Omental fat pad (tissue), 4 donors: Measurements from ENCODE around the gene GSTT2. TPM values are rescaled to one million over a fixed set of nuclear protein-coding genes. Genes with fewer than 3 reads are reported as not detected.
"Not testable (repeated sequence)": the region's sequence is repeated elsewhere in the genome, so short reads cannot be mapped to it uniquely, and the experiment has no call there.

Source experiments
- ATAC-seq: fragments of 150-250 bp; one replicate; pipeline ENCODE4 v1.9.1; 2016; ENCODE audit warnings: mild to moderate bottlenecking, moderate library complexity; ENCODE audit not compliant: low FRiP score
- DNase-seq: peaks from one replicate; pipeline ENCODE4 v3.0.0-alpha.2; 2019; ENCODE audit warnings: low spot score
- total RNA-seq, 4 donors: library from RNA; depleted of rRNA; stranded (reverse); fragments of >200 nt; gene quantifications; one replicate each; pipeline ENCODE4 v1.1.0, GENCODE V29; 2016
- TF ChIP-seq, protein P1 (sequence below), 3 donors: fragments of 450-650 bp; IDR thresholded peaks; one replicate each; pipeline ENCODE4 v1.5.1; 2016 to 2017; ENCODE audit warnings: antibody characterized with exemption in 3 of 3, mild to moderate bottlenecking in 3 of 3, moderate library complexity in 2 of 3

Gene GSTT2
- total RNA-seq, 4 donors from 2014 or later: not detected

DNA sequence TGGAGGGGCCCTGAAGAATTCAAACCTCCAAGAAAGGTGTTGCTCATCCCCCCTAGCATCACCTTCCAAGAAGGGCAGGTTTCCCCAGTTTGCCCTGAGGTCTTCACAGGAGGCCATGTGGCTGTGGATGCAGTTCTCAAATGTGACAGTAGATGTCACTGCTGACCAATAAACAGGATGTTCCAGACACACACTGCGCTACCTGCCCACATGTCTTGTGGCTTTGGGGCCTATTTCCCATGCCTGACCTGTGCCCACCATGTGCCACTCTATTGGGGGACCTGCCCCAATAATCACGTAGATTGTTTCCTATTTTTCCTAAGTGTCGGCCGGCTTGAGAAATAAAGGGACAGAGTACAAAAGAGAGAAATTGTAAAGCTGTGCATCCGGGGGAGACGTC, 4.5 kb downstream of the GSTT2 start:
- TF ChIP-seq, protein P1, sequence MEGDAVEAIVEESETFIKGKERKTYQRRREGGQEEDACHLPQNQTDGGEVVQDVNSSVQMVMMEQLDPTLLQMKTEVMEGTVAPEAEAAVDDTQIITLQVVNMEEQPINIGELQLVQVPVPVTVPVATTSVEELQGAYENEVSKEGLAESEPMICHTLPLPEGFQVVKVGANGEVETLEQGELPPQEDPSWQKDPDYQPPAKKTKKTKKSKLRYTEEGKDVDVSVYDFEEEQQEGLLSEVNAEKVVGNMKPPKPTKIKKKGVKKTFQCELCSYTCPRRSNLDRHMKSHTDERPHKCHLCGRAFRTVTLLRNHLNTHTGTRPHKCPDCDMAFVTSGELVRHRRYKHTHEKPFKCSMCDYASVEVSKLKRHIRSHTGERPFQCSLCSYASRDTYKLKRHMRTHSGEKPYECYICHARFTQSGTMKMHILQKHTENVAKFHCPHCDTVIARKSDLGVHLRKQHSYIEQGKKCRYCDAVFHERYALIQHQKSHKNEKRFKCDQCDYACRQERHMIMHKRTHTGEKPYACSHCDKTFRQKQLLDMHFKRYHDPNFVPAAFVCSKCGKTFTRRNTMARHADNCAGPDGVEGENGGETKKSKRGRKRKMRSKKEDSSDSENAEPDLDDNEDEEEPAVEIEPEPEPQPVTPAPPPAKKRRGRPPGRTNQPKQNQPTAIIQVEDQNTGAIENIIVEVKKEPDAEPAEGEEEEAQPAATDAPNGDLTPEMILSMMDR (IDR thresholded peaks at IDR 0.05): no peak
- no peak for ATAC-seq
- DNase-seq: no peak

DNA sequence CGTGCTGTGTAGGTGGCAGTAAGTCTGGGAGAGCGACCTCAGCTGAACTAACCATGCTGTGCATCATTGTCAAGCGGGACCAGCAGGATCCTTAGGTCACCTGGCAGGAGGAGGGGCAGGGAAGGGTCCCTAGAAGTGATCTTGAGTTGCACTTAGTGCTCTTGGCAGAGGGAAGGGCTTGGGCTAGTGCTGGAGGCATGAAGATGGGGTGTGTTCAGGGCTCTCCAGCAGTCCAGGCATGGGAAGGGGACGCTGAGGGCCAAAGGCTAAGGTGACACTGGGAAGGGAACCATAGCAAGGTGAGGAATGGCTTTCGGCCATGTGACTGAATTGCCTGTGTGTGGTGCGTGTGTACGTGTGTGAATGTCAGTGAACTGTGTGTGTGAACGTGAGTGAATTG, 6.2 kb downstream of the GSTT2 start:
- not testable (repeated sequence) for DNase-seq

DNA sequence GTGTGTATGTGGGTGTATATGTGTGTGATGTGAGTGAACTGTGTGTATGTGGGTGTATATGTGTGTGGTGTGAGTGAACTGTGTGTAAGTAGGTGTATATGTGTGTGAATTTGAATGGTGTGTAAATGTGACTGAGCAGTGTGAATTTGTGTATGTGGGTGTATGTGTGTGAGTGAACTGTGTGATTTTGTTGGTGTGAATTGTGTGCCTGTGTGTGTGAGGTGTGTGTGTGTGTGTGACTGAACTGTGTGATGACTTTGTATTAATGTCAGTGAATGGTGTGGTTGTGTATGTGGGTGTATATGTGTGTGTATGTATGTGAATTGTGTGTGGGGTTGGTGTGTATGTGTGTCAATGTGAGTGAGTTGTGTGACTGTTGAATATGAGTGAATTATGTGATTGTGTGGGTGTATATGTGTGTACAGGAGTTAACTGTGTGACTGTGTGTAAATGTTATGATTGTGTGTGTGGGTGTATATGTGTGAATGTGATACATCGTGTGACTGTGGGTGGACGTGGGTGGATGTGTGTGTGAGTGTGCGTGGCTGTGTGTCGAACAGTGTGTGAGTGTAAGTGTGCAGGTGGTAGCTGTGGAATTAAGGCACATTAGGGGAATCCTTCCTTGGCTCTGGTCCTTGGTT, 6.7 kb downstream of the GSTT2 start:
- not testable (repeated sequence) for DNase-seq, ATAC-seq

More for the DNA sequence above, 6.2 kb downstream of the GSTT2 start:
- not testable (repeated sequence) for ATAC-seq

GRCh38 chr22:23989583-23990244, 9.8 kb downstream of the GSTT2 start:
- peak; percentile 83 for ATAC-seq
- DNase-seq: not testable (repeated sequence)

- ATAC-seq, DNase-seq: not testable (repeated sequence)
These were observed 13.1 kb downstream of the GSTT2 start for GRCh38 chr22:23993080-23993479.

DNA sequence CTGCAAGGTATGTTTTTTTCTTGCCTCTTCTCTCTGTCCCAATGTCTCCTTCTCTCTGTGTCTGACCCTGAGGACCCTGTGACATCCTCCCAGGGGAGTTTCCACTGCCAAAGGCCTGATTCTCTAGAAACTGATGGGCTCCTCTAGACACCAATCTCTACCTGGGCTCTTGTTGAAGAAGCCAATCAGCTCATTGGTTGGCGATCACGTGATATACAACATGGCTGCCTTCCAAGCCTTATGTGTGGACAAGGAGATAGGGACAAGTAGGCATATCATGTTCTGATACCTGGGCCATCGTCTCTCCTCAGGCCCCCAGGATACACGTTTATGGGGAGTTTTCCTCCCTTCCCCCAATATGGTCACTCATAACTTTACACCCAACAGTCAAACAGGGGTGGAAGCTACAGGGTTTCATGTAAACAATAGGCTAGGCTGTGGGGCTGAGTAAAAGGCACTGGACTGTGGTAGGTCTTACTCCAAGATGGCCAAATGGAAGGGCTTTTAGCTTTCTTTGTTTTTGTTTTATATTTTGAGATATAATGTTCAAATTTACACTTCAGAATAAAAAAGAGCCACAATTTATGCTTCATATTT, 13.7 kb downstream of the GSTT2 start:
- ATAC-seq, DNase-seq: not testable (repeated sequence)

DNA sequence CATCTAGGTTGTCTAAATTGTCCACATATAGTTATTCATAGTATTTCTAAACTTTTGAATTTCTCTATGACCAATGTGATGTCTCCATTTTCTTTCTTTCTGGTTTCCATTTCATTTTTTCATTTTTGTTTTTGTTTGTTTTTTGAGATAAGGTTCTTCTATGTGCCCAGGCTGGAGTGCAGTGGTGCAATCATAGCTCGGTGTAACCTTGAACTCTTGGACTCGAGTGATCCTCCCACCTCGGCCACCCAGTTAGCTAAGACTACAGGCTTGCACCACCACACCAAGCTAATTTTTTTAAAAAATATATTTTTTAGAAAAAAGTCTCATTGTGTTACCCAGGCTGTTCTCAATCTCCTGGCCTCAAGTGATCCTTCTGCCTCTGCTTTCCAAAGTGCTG, 17.2 kb downstream of the GSTT2 start:
- DNase-seq: no peak
- TF ChIP-seq, protein P1 (IDR thresholded peaks at IDR 0.05): no peak
- ATAC-seq: no peak

GRCh38 chr22:23999779-24000178, 19.8 kb downstream of the GSTT2 start:
- not testable (repeated sequence) for DNase-seq, ATAC-seq

DNA sequence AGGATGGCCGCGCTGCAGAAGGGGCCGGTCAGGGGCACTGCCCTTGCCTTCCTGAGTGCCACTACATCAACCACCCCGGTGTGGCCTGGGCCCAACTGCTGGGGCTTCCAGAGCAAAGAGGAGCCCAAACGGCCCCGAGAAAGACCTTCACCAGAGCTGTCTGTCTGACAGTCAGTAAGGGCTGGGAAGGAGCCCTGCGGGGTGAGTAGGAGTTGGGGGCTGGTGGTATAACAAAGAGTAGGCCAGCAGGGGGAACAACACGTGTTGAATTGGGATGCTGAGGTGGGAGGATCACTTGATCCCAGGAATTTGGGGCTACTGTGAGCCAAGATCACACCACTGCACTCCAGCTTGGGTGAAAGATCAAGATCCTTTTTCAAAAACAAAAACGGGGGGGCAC, 21.4 kb downstream of the GSTT2 start:
- no peak for DNase-seq
- ATAC-seq: no peak
- TF ChIP-seq, protein P1 (IDR thresholded peaks at IDR 0.05): no peak

GRCh38 chr22:24002272-24002671, 22.3 kb downstream of the GSTT2 start:
- TF ChIP-seq, protein P1 (IDR thresholded peaks at IDR 0.05): no peak
- ATAC-seq: no peak
- no peak for DNase-seq
